GM19025 (cell line): ENCODE data around the gene CD164L2.
"Not testable (repeated sequence)": the region's sequence is repeated elsewhere in the genome, so short reads cannot be mapped to it uniquely, and the experiment has no call there.

Source experiments
- ATAC-seq: cut with Tn5 transposase; IDR thresholded peaks from one replicate; pipeline ENCODE4 v1.9.1; 2021; ENCODE audit warnings: mild to moderate bottlenecking, low read depth, moderate library complexity; ENCODE audit not compliant: unreplicated experiment

Gene CD164L2

DNA sequence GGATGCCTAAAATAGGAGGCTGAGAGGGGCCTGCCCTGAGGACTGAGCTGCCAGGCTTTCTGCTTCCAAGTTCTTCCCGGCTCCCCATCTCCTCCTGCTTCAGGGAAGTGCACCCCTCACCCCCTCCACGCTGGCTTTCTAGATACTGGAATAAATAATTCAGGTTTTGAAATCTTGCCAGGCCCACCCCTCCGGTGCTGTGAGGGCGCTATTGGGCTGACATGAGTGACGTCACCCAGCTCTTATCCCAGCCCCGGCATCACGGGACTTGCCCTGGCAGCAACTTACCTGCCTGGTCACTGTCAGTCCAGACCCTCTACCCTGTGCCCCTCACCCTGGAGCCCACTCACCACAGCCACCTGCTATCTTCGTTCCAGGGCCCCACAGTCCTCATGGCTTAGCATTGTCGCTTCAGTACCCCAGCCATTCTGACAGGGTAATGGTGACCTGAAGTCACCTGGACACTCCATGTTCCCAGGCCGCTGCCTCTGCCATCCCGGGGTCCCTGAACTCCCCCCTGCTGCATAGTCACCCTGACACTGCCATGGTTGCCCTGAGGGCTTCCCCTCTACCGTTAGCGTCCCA lies 8.5 kb upstream of the CD164L2 start:
- no peak for ATAC-seq

- ATAC-seq = no peak
Observed at GRCh38 chr1:27388337-27389005, 5.3 kb upstream of the CD164L2 start.

DNA sequence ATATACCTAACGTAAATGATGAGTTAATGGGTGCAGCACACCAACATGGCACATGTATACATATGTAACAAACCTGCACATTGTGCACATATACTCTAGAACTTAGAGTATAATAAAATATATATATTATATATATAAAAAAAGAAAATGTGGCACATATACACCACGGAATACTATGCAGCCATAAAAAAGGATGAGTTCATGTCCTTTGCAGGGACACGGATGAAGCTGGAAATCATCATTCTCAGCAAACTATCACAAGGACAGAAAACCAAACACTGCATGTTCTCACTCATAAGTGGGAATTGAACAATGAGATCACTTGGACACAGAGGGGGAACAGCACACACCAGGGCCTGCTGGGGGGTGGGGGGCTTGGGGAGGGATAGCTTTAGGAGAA lies 1.7 kb upstream of the CD164L2 start:
- ATAC-seq = not testable (repeated sequence)

GRCh38 chr1:27383661-27384060 lies 528 bp upstream of the CD164L2 start:
- no peak for ATAC-seq

DNA sequence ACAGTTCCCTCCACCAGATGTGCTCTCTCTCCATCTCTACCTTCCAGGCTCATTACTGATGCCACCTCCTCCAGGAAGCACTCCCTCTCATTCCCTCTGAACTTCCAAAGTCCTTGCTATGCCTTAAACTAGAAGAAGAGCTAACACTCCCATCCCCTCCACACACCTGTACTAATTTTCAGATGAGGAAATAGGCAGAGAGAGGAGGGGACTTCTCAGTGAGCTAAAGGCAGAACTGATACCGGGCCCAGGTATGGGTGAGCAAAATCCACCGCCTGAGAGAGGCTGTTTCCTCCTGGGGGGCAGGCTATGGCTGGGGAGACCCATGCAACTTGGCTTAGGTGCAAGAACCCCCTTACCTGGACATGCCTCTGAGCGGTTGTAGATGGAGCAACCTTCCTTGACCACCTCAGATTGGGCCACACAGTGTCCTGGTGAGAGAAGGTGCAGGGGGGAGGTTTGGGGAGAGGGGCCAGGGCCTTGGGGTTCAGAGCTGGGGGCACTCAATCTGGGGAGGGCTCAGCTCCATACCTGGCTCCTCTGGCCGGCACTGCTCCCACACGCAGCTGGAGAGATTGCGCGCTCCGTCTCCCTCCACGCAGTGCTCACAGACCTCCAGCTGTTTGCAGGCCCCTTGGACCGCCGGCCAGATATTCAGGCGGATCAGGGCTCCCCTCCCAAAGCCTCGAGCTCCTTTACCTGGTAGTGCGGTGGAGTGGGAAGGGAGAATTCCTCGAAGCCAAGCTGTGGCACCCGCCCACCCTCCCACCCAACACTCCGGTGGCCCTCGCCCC lies 967 bp downstream of the CD164L2 start:
- no peak for ATAC-seq

DNA sequence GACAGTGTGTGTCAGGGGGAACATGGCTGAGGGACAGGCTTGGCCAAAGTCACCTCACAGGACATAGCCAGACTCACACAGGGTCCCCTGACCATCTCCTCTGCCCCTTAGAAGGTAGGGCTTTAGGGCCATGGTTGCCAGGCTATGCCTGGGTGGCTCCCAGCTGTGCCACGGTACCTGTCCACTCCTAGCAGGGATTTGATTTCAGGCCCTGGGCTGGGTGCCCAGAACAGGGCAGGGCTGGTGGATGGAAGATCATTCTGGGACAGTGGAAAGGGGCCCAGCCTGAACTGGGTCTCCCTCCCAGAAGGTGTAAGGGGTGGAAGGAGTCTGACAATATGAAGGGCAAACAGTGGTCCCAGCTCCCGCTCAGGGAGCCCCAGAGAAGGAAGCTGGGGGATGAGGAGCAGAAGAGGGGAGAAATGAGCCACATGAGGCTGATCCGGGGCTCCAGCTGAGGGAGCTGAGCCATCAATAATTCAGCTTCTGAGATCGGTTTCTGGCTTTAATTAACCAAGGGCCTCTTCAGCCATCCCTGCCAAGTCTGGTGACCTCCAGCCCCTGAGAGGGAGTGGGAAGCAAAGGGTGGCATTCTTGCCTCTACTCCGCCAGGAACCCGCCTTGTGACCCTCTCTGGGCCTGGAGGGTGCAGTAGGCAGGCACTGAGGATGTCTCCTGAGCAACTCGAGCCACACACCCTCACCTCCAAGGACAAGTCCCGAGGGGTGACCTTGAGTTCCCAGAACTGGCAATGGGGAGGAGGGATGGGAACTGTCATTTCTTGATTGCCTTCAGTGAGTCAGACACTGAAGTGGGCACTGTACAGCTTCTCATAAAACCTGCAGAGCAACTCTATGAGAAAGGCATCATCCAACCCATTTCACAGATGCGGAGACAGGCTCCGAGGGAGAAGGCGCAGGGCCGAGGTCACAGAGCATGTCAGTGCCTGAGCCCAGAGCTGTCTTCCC lies 2.1 kb downstream of the CD164L2 start:
- no peak for ATAC-seq

- ATAC-seq = no peak
Observed at GRCh38 chr1:27380224-27380623, 2.9 kb downstream of the CD164L2 start.

DNA sequence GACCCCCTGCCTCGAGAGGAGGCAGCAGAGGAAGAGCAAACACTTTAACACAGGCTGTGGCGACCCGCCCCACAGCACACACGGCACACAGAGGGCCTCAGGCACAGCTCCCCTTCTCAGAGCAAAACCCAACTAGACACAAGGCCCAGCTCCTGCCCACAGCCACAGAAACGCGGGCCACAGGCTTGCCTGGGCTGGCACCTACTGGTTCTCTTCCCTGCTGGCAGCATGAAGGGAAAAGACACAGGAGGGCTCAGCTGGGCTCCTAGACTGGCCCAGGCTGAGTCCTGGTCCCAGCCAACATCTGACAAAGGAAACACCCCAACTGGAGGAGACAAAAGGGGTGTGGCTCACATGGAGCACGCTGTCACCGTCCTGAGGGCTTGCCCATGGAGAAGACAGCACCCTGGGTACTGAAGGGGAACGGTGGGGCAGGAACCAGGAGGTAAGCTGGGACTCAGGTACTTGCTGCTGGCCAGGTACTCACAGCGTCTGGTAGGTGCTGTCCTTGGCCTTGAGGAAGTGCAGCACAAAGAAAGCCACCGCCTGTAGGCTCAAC lies 3.5 kb downstream of the CD164L2 start:
- ATAC-seq = no peak

DNA sequence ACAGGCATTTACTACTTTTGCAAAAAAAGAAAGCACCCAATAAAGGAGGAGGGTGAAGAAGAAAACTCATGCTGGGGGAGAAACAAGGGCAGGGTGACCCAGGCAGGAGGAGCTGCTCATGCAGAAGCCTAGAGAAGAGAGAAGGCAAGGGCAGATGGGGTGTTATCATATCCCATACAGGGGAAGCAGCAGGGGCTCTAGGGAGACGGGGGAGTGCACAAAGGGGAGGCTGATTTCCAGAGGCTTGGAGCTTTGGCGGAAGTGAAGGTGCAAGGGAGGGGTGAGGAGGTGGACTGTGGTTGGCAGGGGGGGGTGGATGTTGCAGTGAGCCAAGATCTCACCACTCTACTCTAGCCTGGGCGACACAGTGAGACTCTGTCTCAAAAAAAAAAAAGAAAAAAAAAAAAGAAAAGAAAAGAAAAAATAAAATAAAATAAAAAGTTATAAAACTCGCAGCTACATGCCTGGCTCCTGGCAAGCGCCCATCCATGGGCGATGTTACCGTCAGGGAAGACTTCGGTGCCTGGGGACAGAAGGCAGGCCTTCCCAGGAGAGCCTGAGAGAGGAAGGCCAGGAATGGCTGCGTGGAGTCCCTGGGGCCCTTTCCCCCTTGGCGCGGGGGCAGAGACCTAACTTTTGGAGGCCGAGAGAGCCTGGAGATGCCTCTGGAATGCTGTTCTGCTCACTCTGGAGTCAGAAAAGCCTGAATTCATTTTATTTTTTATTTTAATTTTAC lies 5.2 kb downstream of the CD164L2 start:
- ATAC-seq = no peak

GRCh38 chr1:27374362-27375086 lies 8.6 kb downstream of the CD164L2 start, which contains the start of gene FCN3:
Gene FCN3, minus strand, starts transcription at chr1:27374824. Its CDS starts 6 bp downstream, at chr1:27374818.
- ATAC-seq = no peak

- ATAC-seq = no peak
Observed at GRCh38 chr1:27372808-27373690, 10.1 kb downstream of the CD164L2 start.

DNA sequence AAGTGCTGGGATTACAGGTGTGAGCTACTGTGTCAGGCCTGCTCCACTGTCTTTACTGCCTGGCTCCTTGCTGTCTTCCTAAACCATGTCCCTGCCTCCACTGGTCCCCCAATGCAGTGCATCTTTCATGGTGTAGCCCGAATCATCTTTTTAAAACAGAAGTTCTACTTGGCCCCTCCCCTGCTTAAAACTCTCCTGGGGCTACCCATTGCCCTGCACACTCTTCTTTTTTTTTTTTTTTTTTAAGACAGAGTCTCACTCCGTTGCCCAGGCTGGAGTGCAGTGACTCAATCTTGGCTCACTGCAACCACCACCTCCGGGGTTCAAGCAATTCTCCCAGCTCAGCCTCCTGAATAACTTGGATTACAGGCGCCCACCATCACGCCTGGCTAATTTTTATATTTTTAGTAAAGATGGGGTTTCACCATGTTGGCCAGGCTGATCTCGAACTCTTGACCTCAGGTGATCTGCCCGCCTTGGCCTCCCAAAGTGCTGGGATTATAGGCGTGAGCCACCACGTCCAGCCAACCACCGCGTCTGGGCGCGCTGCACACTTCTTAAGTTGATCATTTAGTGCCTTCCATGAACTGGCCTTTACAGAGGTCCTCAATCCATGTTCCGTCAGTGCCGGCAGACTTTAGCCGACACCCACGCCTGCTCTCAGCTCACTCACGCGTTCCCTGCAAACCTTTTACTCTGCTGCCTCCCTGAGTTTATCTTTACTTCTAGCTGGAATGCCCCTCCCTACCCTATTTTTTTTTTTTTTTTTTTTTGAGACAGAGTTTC lies 10.9 kb downstream of the CD164L2 start:
- no peak for ATAC-seq

DNA sequence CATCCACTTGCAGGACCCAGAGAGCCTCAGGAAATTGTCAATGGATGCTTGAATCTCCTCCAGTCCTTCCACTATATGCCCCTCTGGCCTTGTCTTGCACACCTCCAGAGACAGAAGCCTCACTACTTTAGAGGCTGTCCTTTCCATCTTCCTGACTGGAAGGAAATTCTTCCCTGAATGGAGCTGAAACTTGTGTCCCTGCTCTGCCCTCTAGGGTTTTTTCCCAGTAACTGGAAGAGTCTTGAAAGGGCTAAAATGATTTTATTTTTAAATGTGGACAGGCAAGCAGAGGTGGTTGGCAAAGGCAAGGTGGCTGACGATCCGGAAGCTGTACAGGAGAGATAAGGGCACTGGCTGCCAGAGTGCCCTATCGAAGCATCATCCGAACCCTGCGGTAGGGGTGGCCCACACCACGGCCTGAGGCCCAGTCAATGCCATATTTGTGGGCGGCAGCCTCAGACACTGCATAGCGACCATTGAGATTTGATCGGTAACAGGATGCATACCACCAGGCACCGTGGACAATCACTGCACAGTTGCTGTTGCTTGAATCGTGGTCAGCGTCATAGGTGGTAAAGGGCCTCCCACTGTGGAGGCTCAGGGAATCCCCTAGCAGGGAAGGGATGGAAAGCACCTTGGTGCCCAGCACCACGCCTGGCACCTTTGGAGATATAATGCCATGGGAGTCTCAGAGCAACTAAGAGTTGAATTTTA lies 14.1 kb downstream of the CD164L2 start:
- ATAC-seq = no peak

- no peak for ATAC-seq
Observed at GRCh38 chr1:27367160-27367650, 15.9 kb downstream of the CD164L2 start.

GRCh38 chr1:27366411-27367159 lies 16.5 kb downstream of the CD164L2 start, which contains the start of gene MAP3K6:
Gene MAP3K6, minus strand, starts transcription at chr1:27366961. Its CDS starts 364 bp downstream, at chr1:27366597.
- ATAC-seq = no peak

GRCh38 chr1:27366113-27366410 lies 17.1 kb downstream of the CD164L2 start:
- no peak for ATAC-seq
